GM12878 (cell line): ENCODE measurements around the gene CAST. TPM values are rescaled to one million over a fixed set of nuclear protein-coding genes. Genes with fewer than 3 reads are reported as not detected.

ENCODE experiments used
- ATAC-seq: fragments of 200-7000 bp; cut with Tn5 transposase; 3 replicates; pipeline ENCODE4 v1.9.1; 2020; ENCODE audit warnings: mild to moderate bottlenecking, moderate library complexity
- BruUV-seq: library from RNA; stranded (reverse); fragments of 400-500 nt; replicated peaks from 2 replicates; lab custom pipeline; 2021; lab: Mats Ljungman, UMichigan
- CTCF ChIA-PET: fragments of 300-600 bp; sonication (Branson Sonifier 250); formaldehyde crosslinking; extraction: SDS; loops from one replicate; lab custom pipeline; 2021; ENCODE audit warnings: inconsistent platforms; lab: Yijun Ruan, JAX
- POLR2A ChIA-PET: fragments of 350-600 bp; formaldehyde crosslinking; extraction: SDS; loops from one replicate; lab custom pipeline; 2021; ENCODE audit warnings: inconsistent platforms; lab: Charles Lee
- RAD21 ChIA-PET: fragments of 300-600 bp; sonication (Branson Sonifier 250); formaldehyde crosslinking; loops from one replicate; lab custom pipeline; 2023; ENCODE audit warnings: antibody characterized with exemption; ENCODE audit not compliant: unreplicated experiment; lab: Charles Lee
- SMC1A ChIA-PET: fragments of 300-600 bp; sonication (Branson Sonifier 250); formaldehyde crosslinking; loops from one replicate; lab custom pipeline; 2023; ENCODE audit not compliant: unreplicated experiment, uncharacterized antibody; lab: Charles Lee
- DNase-seq: peaks from one replicate; pipeline ENCODE4 v3.0.0-alpha.2; 2011; ENCODE audit warnings: low read depth, low spot score
- FAIRE-seq: peaks from 3 replicates; lab custom pipeline; 2011; peaks lifted over from hg19 to GRCh38; lab: Jason Lieb, UNC
- H2AFZ ChIP-seq: 2 replicates; pipeline ENCODE4 v1.6.0; 2011; ENCODE audit warnings: low read depth, low read length, control low read depth; ENCODE audit not compliant: control insufficient read depth
- H3K27ac ChIP-seq: 2 replicates; pipeline ENCODE4 v1.5.1; 2011; ENCODE audit warnings: control low read depth; ENCODE audit not compliant: control insufficient read depth, insufficient read depth
- H3K27me3 ChIP-seq, 2 experiments: replicated peaks in 1 of 2; 2 replicates each; pipeline versions ENCODE4 v1.6.0 to v1.6.1; 2011; ENCODE audit warnings: low read length in 1 of 2; ENCODE audit not compliant: control insufficient read depth in 2 of 2, insufficient read depth in 2 of 2
- H3K36me3 ChIP-seq, 2 experiments: 2 replicates each; pipeline ENCODE4 v1.5.1; 2011; ENCODE audit warnings: low read length in 1 of 2; ENCODE audit not compliant: control insufficient read depth in 2 of 2, insufficient read depth in 2 of 2
- H3K4me1 ChIP-seq: 2 replicates; pipeline ENCODE4 v1.6.1; 2011; ENCODE audit warnings: mild to moderate bottlenecking, low read length, moderate library complexity, mixed read lengths; ENCODE audit not compliant: control insufficient read depth, insufficient read depth
- H3K4me2 ChIP-seq: 2 replicates; pipeline ENCODE4 v1.6.0; 2011; ENCODE audit warnings: control low read depth; ENCODE audit not compliant: control insufficient read depth, insufficient read depth
- H3K4me3 ChIP-seq: fragments of 200-600 bp; sonication (generic); 2 replicates; pipeline ENCODE4 v1.5.1; 2016
- H3K79me2 ChIP-seq: 2 replicates; pipeline ENCODE4 v1.6.0; 2011; ENCODE audit warnings: low read length; ENCODE audit not compliant: control insufficient read depth, insufficient read depth
- H3K9ac ChIP-seq: 2 replicates; pipeline ENCODE4 v1.8.0; 2011; ENCODE audit warnings: low read length, control low read depth, mixed read lengths; ENCODE audit not compliant: control insufficient read depth, insufficient read depth
- H3K9me3 ChIP-seq: replicated peaks from 3 replicates; pipeline ENCODE4 v1.5.1; 2011; ENCODE audit warnings: mild to moderate bottlenecking, low read length; ENCODE audit not compliant: control insufficient read depth, insufficient read depth
- H4K20me1 ChIP-seq: 2 replicates; pipeline ENCODE4 v1.6.0; 2011; ENCODE audit not compliant: control insufficient read depth, insufficient read depth
- BMI1 ChIP-seq: fragments of 450-650 bp; IDR thresholded peaks from 2 replicates; pipeline ENCODE4 v1.6.1; 2016; ENCODE audit warnings: mild to moderate bottlenecking, moderate library complexity, borderline replicate concordance
- CBX5 ChIP-seq: sonication (generic); IDR thresholded peaks from 2 replicates; pipeline ENCODE4 v1.6.1; 2016; ENCODE audit warnings: low read depth, moderate library complexity, mild to moderate bottlenecking, inconsistent platforms
- E4F1 ChIP-seq: fragments of 450-650 bp; IDR thresholded peaks from 2 replicates; pipeline ENCODE4 v1.6.1; 2018; ENCODE audit warnings: borderline replicate concordance, mild to moderate bottlenecking; ENCODE audit not compliant: partially characterized antibody
- ESRRA ChIP-seq: IDR thresholded peaks from 2 replicates; pipeline ENCODE4 v1.6.1; 2012; ENCODE audit warnings: mild to moderate bottlenecking, low read length, improper control_type of control experiment
- IRF5 ChIP-seq: fragments of 450-650 bp; IDR thresholded peaks from 2 replicates; pipeline ENCODE4 v1.6.1; 2017; ENCODE audit warnings: borderline replicate concordance
- KAT2A ChIP-seq: conservative IDR thresholded peaks from 2 replicates; pipeline ENCODE4 v1.6.1; 2011; ENCODE audit warnings: low read depth, low read length; ENCODE audit not compliant: control insufficient read depth
- MYC ChIP-seq: IDR thresholded peaks from 2 replicates; pipeline ENCODE4 v1.6.1; 2011; ENCODE audit warnings: mild to moderate bottlenecking, low read length, moderate library complexity, inconsistent platforms; ENCODE audit not compliant: insufficient read depth, insufficient replicate concordance, insufficient read length, severe bottlenecking
- PAX5 ChIP-seq: IDR thresholded peaks from 2 replicates; pipeline ENCODE4 v1.6.1; 2011; ENCODE audit warnings: low read depth, low read length, borderline replicate concordance
- RAD21 ChIP-seq: IDR thresholded peaks from 2 replicates; pipeline ENCODE4 v1.6.1; 2011; ENCODE audit warnings: mild to moderate bottlenecking, low read depth, low read length, moderate library complexity; ENCODE audit not compliant: insufficient read depth
- SMARCA5 ChIP-seq: fragments of 450-650 bp; IDR thresholded peaks from 2 replicates; pipeline ENCODE4 v1.6.1; 2017; ENCODE audit warnings: mild to moderate bottlenecking
- ZNF24 ChIP-seq: fragments of 450-650 bp; IDR thresholded peaks from 2 replicates; pipeline ENCODE4 v1.6.1; 2017; ENCODE audit warnings: antibody characterized with exemption, mild to moderate bottlenecking
- ZZZ3 ChIP-seq: IDR thresholded peaks from 2 replicates; pipeline ENCODE4 v1.6.1; 2011; ENCODE audit warnings: low read depth; ENCODE audit not compliant: control insufficient read depth, insufficient read length
- WGBS: methylation state at CpG from one replicate; pipeline ENCODE4 v1.1.6; 2016; ENCODE audit warnings: low lambda C conversion rate; ENCODE audit not compliant: insufficient replicate concordance, insufficient coverage; ENCODE audit errors: missing lambda C conversion rate; 5-methylcytosine and 5-hydroxymethylcytosine counted together
- in situ Hi-C: fragments of 300-500 bp; cut with MboI; formaldehyde crosslinking; loops from 9 replicates; pipeline ENCODE4 v1.14.3; 2018; ENCODE audit warnings: mixed read lengths
- intact Hi-C: fragments of 100-400 bp; cut with micrococcal nuclease; formaldehyde crosslinking; loops from one replicate; pipeline ENCODE4 v1.14.2; 2022; ENCODE audit not compliant: unreplicated experiment
- polyA plus RNA-seq, 11 experiments: library from polyadenylated mRNA; depleted of rRNA in 4 of 11; unstranded in 6 of 11; stranded (reverse) in 5 of 11; fragments of >200 nt; fragmentation: Nextera tagmentation in 4 of 11; fragmentation: Illumina TruSeq in 1 of 11; extraction: Ambion mirVana in 4 of 11; extraction: Trizol in 1 of 11; gene quantifications; 1 replicate in 1 of 11; 2 replicates in 10 of 11; pipeline versions ENCODE4 v1.2.1 to v1.2.3, GENCODE V29; 2011 to 2016; ENCODE audit warnings: inconsistent platforms in 2 of 11, missing spikeins in 2 of 11, low read depth in 1 of 11
- total RNA-seq, 4 experiments: library from RNA; depleted of rRNA in 3 of 4; stranded (reverse); fragments of >200 nt in 3 of 4; fragmentation: Illumina TruSeq in 1 of 4; extraction: Trizol in 1 of 4; gene quantifications; 2 replicates each; pipeline versions ENCODE4 v1.2.1 to v1.2.3, GENCODE V29; 2013 to 2021

The CAST gene
- total and polyA plus RNA-seq, 10 of the 15 experiments (the other 5 are each of a cell fraction or from before 2014, with no cell fraction given): 31.7 to 140 (median 68.5) TPM

GRCh38 chr5:96637196-96637595 is 25.0 kb upstream of the CAST start:
- Histone ChIP-seq H2AFZ (no peak overlapping the region), H3K27ac (no peak overlapping the region), H3K9ac (no peak overlapping the region), H3K36me3 (no peaks in the 10 kb centered on the region), H3K27me3 (no peaks in the 10 kb centered on the region; a peak in 2 of 4 replicates), H3K79me2 (no peaks in the 10 kb centered on the region), H3K4me2 (no peak overlapping the region), H3K4me1 (no peaks in the 10 kb centered on the region), H3K4me3 (no peak overlapping the region), H3K9me3 (no peaks in the 10 kb centered on the region), H4K20me1 (no peaks in the 10 kb centered on the region)
- FAIRE-seq (no peak), ATAC-seq (no peak), DNase-seq (no peak)
- CTCF ChIA-PET: interaction anchor here (0.8 to 3.9 kb wide), 4 partner anchors 23 to 53 kb away, joined by 3 to 20 read pairs (median 4); no protein-coding TSS in a partner anchor
- POLR2A ChIA-PET: no interaction called here
- WGBS: 100% methylated on average over 1 of the region's 1 CpG
- in situ Hi-C loops (no loop called here), intact Hi-C loops (no loop called here)
- no TSS peak for BruUV-seq
- no peak for TF ChIP-seq ESRRA
- TF ChIP-seq CBX5: no peak
- TF ChIP-seq BMI1: no peak
- no peak for TF ChIP-seq ZZZ3
- no peak for TF ChIP-seq ZNF24
- no peak for TF ChIP-seq E4F1
- no peak for TF ChIP-seq RAD21
- no peak for TF ChIP-seq SMARCA5
- no peak for TF ChIP-seq KAT2A
- TF ChIP-seq PAX5: no peak
- TF ChIP-seq IRF5: no peak
- TF ChIP-seq MYC: no peak
- RAD21 ChIA-PET: no interaction called here
- SMC1A ChIA-PET: interaction anchor here (0.9 to 3.9 kb wide), 4 partner anchors 15 to 50 kb away, joined by 3 to 16 read pairs (median 4); no protein-coding TSS in a partner anchor
